DOHH2 (cell line): ENCODE results near the gene SSH2.
"Not testable (repeated sequence)": the region's sequence is repeated elsewhere in the genome, so short reads cannot be mapped to it uniquely, and the experiment has no call there.

Experiments
- H3F3A ChIP-seq: fragments of 200-600 bp; sonication (generic), shearing (Covaris generic); 2 replicates; pipeline ENCODE4 v1.6.0; 2016; ENCODE audit warnings: antibody characterized with exemption, mild to moderate bottlenecking; ENCODE audit not compliant: control insufficient read depth, insufficient read depth
- H3K27ac ChIP-seq: fragments of 200-600 bp; sonication (generic); 2 replicates; pipeline ENCODE4 v1.5.1; 2014; ENCODE audit warnings: low read depth, mild to moderate bottlenecking, low read length, moderate library complexity
- H3K27me3 ChIP-seq: fragments of 200-600 bp; sonication (generic); 2 replicates; pipeline ENCODE4 v1.6.1; 2014; ENCODE audit warnings: mild to moderate bottlenecking, low read length, mixed read lengths; ENCODE audit not compliant: control insufficient read depth
- H3K36me3 ChIP-seq: fragments of 200-600 bp; sonication (generic); 2 replicates; pipeline ENCODE4 v1.6.1; 2014; ENCODE audit warnings: mild to moderate bottlenecking, low read length, moderate library complexity, mixed read lengths; ENCODE audit not compliant: control insufficient read depth
- H3K4me1 ChIP-seq: fragments of 200-600 bp; sonication (generic); 2 replicates; pipeline ENCODE4 v1.6.1; 2014; ENCODE audit warnings: mild to moderate bottlenecking, low read length, mixed read lengths; ENCODE audit not compliant: control insufficient read depth
- H3K4me2 ChIP-seq: fragments of 200-600 bp; sonication (generic); 2 replicates; pipeline ENCODE4 v1.6.0; 2014; ENCODE audit warnings: mild to moderate bottlenecking, low read length, moderate library complexity
- H3K4me3 ChIP-seq: fragments of 200-600 bp; sonication (generic); 2 replicates; pipeline ENCODE4 v1.5.1; 2014; ENCODE audit warnings: mild to moderate bottlenecking, low read length, mixed read lengths
- H3K79me2 ChIP-seq: fragments of 200-600 bp; sonication (generic); 2 replicates; pipeline ENCODE4 v1.6.1; 2014; ENCODE audit warnings: mild to moderate bottlenecking, low read length, mixed read lengths; ENCODE audit not compliant: control insufficient read depth
- H3K9me2 ChIP-seq: fragments of 200-600 bp; sonication (generic); replicated peaks from 2 replicates; pipeline ENCODE4 v1.6.1; 2014; ENCODE audit warnings: mild to moderate bottlenecking, low read length, mixed read lengths; ENCODE audit not compliant: control insufficient read depth
- H3K9me3 ChIP-seq: fragments of 200-600 bp; sonication (generic); 2 replicates; pipeline ENCODE4 v1.6.1; 2014; ENCODE audit warnings: antibody characterized with exemption, low read length, mixed read lengths; ENCODE audit not compliant: control insufficient read depth, insufficient read depth
- H4K20me1 ChIP-seq: fragments of 200-600 bp; sonication (generic); 2 replicates; pipeline ENCODE4 v1.6.0; 2014; ENCODE audit warnings: low read depth, mild to moderate bottlenecking, antibody characterized with exemption, low read length, moderate library complexity; ENCODE audit not compliant: control insufficient read depth, insufficient read depth
- CTCF ChIP-seq: fragments of 200-600 bp; sonication (generic); IDR thresholded peaks from one replicate; pipeline ENCODE4 v1.5.1; 2014; ENCODE audit warnings: antibody characterized with exemption, mild to moderate bottlenecking, low read depth, low read length; ENCODE audit not compliant: poor library complexity, severe bottlenecking
- EZH2phosphoT487 ChIP-seq: fragments of 200-600 bp; sonication (generic); IDR thresholded peaks from 2 replicates; pipeline ENCODE4 v1.6.1; 2017; ENCODE audit warnings: borderline replicate concordance, mild to moderate bottlenecking, antibody characterized with exemption, low read length, moderate library complexity, mixed read lengths

The SSH2 gene

GRCh38 chr17:29959658-29960337 lies 29.8 kb upstream of the SSH2 start:
- no peaks in the 10 kb centered on the region for H3K4me1 ChIP-seq
- no peak for TF ChIP-seq EZH2phosphoT487
- TF ChIP-seq CTCF = no peak
- H3F3A ChIP-seq = no peaks in the 10 kb centered on the region
- H3K36me3 ChIP-seq = no peaks in the 10 kb centered on the region
- H4K20me1 ChIP-seq = no peaks in the 10 kb centered on the region
- no peak overlapping the region for H3K4me3 ChIP-seq
- H3K79me2 ChIP-seq = no peaks in the 10 kb centered on the region
- peaks cover 3% of the 10 kb centered on the region; the same call in 1 of the 2 replicates for H3K9me3 ChIP-seq
- H3K4me2 ChIP-seq = no peak overlapping the region
- H3K27ac ChIP-seq = no peak overlapping the region
- H3K9me2 ChIP-seq = no peaks in the 10 kb centered on the region
- H3K27me3 ChIP-seq = no peaks in the 10 kb centered on the region

DNA sequence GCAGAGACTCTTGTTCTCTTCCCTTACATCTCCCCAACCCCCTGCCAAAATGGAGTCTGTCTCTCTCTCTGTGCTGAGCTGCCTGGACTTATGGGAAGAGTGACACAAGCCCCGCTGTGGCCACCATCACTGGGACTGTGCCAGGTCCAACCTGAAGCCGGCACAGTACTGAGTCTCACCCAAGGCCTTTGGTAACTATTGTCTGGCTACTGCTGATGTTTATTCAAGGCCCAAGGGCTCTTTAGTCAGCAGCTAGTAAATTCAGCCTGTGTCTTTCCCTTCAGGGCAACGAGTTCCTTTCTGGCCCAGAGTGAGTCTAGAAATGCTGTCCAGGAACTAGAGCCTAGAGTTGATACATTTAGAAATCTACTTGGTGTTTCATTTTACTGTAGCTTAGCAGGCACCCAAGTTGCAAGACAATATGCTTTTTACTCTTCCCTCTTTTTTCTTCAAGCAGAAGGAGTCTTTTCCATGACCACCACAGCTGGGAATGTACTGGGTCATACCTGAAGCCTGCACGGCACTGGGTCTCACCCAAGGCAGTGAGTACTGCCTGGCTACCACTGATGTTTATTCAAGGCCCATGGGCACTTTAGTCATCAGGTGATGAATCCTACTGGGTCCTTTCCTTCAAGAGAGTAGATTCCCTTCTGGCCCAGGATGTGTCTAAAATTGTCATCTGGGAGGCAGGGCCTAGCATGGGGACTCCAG lies 29.1 kb upstream of the SSH2 start:
- H4K20me1 ChIP-seq = no peaks in the 10 kb centered on the region
- H3F3A ChIP-seq = no peaks in the 10 kb centered on the region
- no peak overlapping the region for H3K4me2 ChIP-seq
- no peaks in the 10 kb centered on the region for H3K36me3 ChIP-seq
- TF ChIP-seq EZH2phosphoT487 (no peak), CTCF (no peak)
- H3K79me2 ChIP-seq = no peaks in the 10 kb centered on the region
- no peaks in the 10 kb centered on the region for H3K4me1 ChIP-seq
- H3K4me3 ChIP-seq = no peak overlapping the region
- H3K9me3 ChIP-seq = peaks cover 9% of the 10 kb centered on the region; the same call in 1 of the 2 replicates
- H3K27ac ChIP-seq = no peak overlapping the region
- no peaks in the 10 kb centered on the region for H3K27me3 ChIP-seq
- H3K9me2 ChIP-seq = no peaks in the 10 kb centered on the region

GRCh38 chr17:29957488-29957887 lies 27.5 kb upstream of the SSH2 start:
- not testable (repeated sequence) for H3K4me3 ChIP-seq, H3K36me3 ChIP-seq, H4K20me1 ChIP-seq, H3K4me1 ChIP-seq, H3K9me2 ChIP-seq, H3K27me3 ChIP-seq, H3K79me2 ChIP-seq, H3F3A ChIP-seq, H3K4me2 ChIP-seq, H3K27ac ChIP-seq
- peaks cover 11% of the 10 kb centered on the region; the same call in 1 of the 2 replicates for H3K9me3 ChIP-seq

DNA sequence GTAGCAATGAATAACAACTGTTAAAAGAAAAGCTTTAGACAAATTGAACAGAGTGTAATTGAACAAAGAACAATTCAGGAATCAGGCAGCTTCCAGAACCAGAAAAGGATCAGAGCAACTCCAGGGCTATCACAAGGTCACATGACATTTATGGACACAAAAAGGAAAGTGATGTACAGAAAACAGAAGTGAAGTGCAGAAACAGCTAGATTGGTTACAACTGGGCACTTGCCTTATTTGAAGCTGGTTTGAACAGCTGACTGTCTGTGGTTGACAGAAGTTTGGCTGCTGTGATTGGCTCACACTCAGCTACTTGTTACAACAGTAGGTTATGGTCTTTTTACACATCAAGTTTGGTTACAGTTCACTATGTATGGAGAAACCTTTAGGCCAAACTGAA lies 26.2 kb upstream of the SSH2 start:
- no peak overlapping the region for H3K4me3 ChIP-seq
- no peaks in the 10 kb centered on the region for H3K27me3 ChIP-seq
- H3K79me2 ChIP-seq = no peaks in the 10 kb centered on the region
- H3K9me3 ChIP-seq = peaks cover 11% of the 10 kb centered on the region; the same call in 1 of the 2 replicates
- H3K36me3 ChIP-seq = no peaks in the 10 kb centered on the region
- no peaks in the 10 kb centered on the region for H3K4me1 ChIP-seq
- H3K4me2 ChIP-seq = no peak overlapping the region
- H3F3A ChIP-seq = no peaks in the 10 kb centered on the region
- no peak for TF ChIP-seq EZH2phosphoT487
- no peak for TF ChIP-seq CTCF
- H3K27ac ChIP-seq = no peak overlapping the region
- no peaks in the 10 kb centered on the region for H4K20me1 ChIP-seq
- no peaks in the 10 kb centered on the region for H3K9me2 ChIP-seq
